Astrocyte of the spinal cord (primary cell): ENCODE measurements around the gene XKRX.

Experiments
- DNase-seq: peaks from one replicate; pipeline ENCODE4 v3.0.0; 2011; ENCODE audit warnings: low read depth, low spot score
- H3K4me3 ChIP-seq: 2 replicates; pipeline ENCODE4 v1.5.1; 2011; ENCODE audit warnings: low read depth, mild to moderate bottlenecking, low read length, moderate library complexity
- CTCF ChIP-seq: IDR thresholded peaks from 2 replicates; pipeline ENCODE4 v1.5.1; 2012; ENCODE audit warnings: low read depth, mild to moderate bottlenecking, low read length, inconsistent platforms
- in situ Hi-C: cut with HindIII; loops from 2 replicates; pipeline ENCODE4 v1.10.0; 2017; ENCODE audit warnings: low sequenced_read_pairs

XKRX gene

GRCh38 chrX:100928660-100929613, at the start of gene XKRX:
TSS of gene XKRX (minus strand) at chrX:100928917. CDS start at chrX:100928304, 613 bp downstream.
- peak; percentile 10 for DNase-seq
- H3K4me3 ChIP-seq, result peak within 1 kb of the TSS; percentile 31
- in situ Hi-C loops, result no loop called here
- TF ChIP-seq CTCF, result no peak

GRCh38 chrX:100976211-100976610, 47.5 kb upstream of the XKRX start:
- no peak for DNase-seq
- in situ Hi-C loops, result no loop called here
- H3K4me3 ChIP-seq, result no peak overlapping the region
- no peak for TF ChIP-seq CTCF

- in situ Hi-C loops, result no loop called here
- TF ChIP-seq CTCF, result no peak
- no peak overlapping the region for H3K4me3 ChIP-seq
- DNase-seq, result no peak
Observed at GRCh38 chrX:100975212-100975611, 46.5 kb upstream of the XKRX start.

GRCh38 chrX:100973411-100973810, 44.7 kb upstream of the XKRX start:
- DNase-seq, result peak; percentile 65
- in situ Hi-C loops, result no loop called here
- TF ChIP-seq CTCF, result no peak
- no peak overlapping the region for H3K4me3 ChIP-seq

- no peak for DNase-seq
- in situ Hi-C loops, result no loop called here
- no peak overlapping the region for H3K4me3 ChIP-seq
- TF ChIP-seq CTCF, result no peak
Observed at GRCh38 chrX:100969936-100970335, 41.2 kb upstream of the XKRX start.

- in situ Hi-C loops, result no loop called here
- DNase-seq, result no peak
- no peak within 1 kb of the TSS for H3K4me3 ChIP-seq
- no peak for TF ChIP-seq CTCF
Observed at GRCh38 chrX:100969408-100969807, 40.7 kb upstream of the XKRX start, which contains the start of gene ARL13A. TSS of gene ARL13A (plus strand) at chrX:100969708. CDS start at chrX:100973690, 3,982 bp downstream.
